CD4-positive, alpha-beta memory T cell (primary cell): ENCODE data around the gene APCDD1L. TPM values are rescaled to one million over a fixed set of nuclear protein-coding genes. Genes with fewer than 3 reads are reported as not detected.

ENCODE experiments used
- CTCF ChIA-PET: fragments of 350-600 bp; sonication (Branson Sonifier 250); formaldehyde crosslinking; loops from one replicate; lab custom pipeline; 2021; ENCODE audit warnings: inconsistent platforms; ENCODE audit not compliant: partially characterized antibody; lab: Charles Lee
- POLR2A ChIA-PET: fragments of 350-600 bp; sonication (Branson Sonifier 250); formaldehyde crosslinking; loops from one replicate; lab custom pipeline; 2021; ENCODE audit not compliant: partially characterized antibody; lab: Charles Lee
- DNase-seq, 5 donors: peaks; one replicate each; pipeline versions ENCODE4 v3.0.0 to v3.0.0-alpha.2; 2020 to 2022; ENCODE audit warnings: mixed read lengths in 1 of 5
- H3K27ac ChIP-seq: one replicate; pipeline ENCODE4 v1.7.0; 2013; ENCODE audit warnings: low read depth, low read length
- H3K27me3 ChIP-seq: 2 replicates; pipeline ENCODE4 v1.7.0; 2013; ENCODE audit warnings: mild to moderate bottlenecking, low read length, moderate library complexity; ENCODE audit not compliant: insufficient read depth
- H3K36me3 ChIP-seq: 2 replicates; pipeline ENCODE4 v1.7.0; 2013; ENCODE audit warnings: mild to moderate bottlenecking, low read length, moderate library complexity; ENCODE audit not compliant: insufficient read depth
- H3K4me1 ChIP-seq: 2 replicates; pipeline ENCODE4 v1.7.0; 2013; ENCODE audit warnings: mild to moderate bottlenecking, low read length, moderate library complexity; ENCODE audit not compliant: insufficient read depth
- H3K4me3 ChIP-seq, 2 donors: one replicate each; pipeline ENCODE4 v1.7.0; 2013; ENCODE audit warnings: low read length in 2 of 2, mild to moderate bottlenecking in 1 of 2
- H3K9me3 ChIP-seq, 2 donors: one replicate each; pipeline ENCODE4 v1.7.0; 2013; ENCODE audit warnings: low read length in 2 of 2, control low read depth in 1 of 2; ENCODE audit not compliant: control insufficient read depth in 1 of 2
- H3K27ac Mint-ChIP-seq, 7 donors: one replicate each; pipeline ENCODE4 v1.8.0; 2020 to 2021; ENCODE audit warnings: mixed read lengths in 7 of 7, mild to moderate bottlenecking in 6 of 7, inconsistent platforms in 3 of 7, moderate library complexity in 3 of 7
- H3K27me3 Mint-ChIP-seq, 2 donors: one replicate each; pipeline ENCODE4 v1.8.0; 2020 to 2021; ENCODE audit warnings: mixed read lengths in 2 of 2
- H3K36me3 Mint-ChIP-seq, 2 donors: one replicate each; pipeline ENCODE4 v1.8.0; 2020 to 2021; ENCODE audit warnings: mixed read lengths in 2 of 2, inconsistent platforms in 1 of 2, mild to moderate bottlenecking in 1 of 2
- H3K4me1 Mint-ChIP-seq, 4 donors: one replicate each; pipeline ENCODE4 v1.8.0; 2020 to 2021; ENCODE audit warnings: mixed read lengths in 4 of 4, mild to moderate bottlenecking in 1 of 4
- H3K4me3 Mint-ChIP-seq, 8 donors: one replicate each; pipeline ENCODE4 v1.8.0; 2020 to 2021; ENCODE audit warnings: mixed read lengths in 8 of 8, mild to moderate bottlenecking in 7 of 8, moderate library complexity in 6 of 8, inconsistent platforms in 3 of 8
- H3K9me3 Mint-ChIP-seq, 8 donors: one replicate each; pipeline ENCODE4 v1.8.0; 2020 to 2021; ENCODE audit warnings: mixed read lengths in 8 of 8, mild to moderate bottlenecking in 5 of 8, inconsistent platforms in 3 of 8, moderate library complexity in 1 of 8
- intact Hi-C: fragments of 100-400 bp; cut with micrococcal nuclease; formaldehyde crosslinking; loops from one replicate; pipeline ENCODE4 v1.15.1; 2023
- polyA plus RNA-seq, 2 donors: library from polyadenylated mRNA; unstranded; fragments of 300-500 nt; fragmentation: Illumina TruSeq; gene quantifications; one replicate each; pipeline ENCODE4 v1.2.3, GENCODE V29; 2021
- total RNA-seq, 2 experiments: library from RNA; stranded (reverse); gene quantifications; one replicate each; pipeline ENCODE4 v1.2.3, GENCODE V29; 2021

APCDD1L gene
- total and polyA plus RNA-seq, 4 experiments from 2014 or later: 0.11 TPM; not detected in 3

- no peaks in the 10 kb centered on the region for H3K36me3 Mint-ChIP-seq
- H3K27ac Mint-ChIP-seq: no peak overlapping the region
- ChIA-PET CTCF (no interaction called here), POLR2A (no interaction called here)
- no peaks in the 10 kb centered on the region for H3K9me3 Mint-ChIP-seq
- H3K4me3 ChIP-seq: no peak overlapping the region
- intact Hi-C loops: no loop called here
- peaks cover 6 to 12% of the 10 kb centered on the region in 2 donors for H3K27me3 Mint-ChIP-seq
- peaks cover 5% of the 10 kb centered on the region for H3K27me3 ChIP-seq
- H3K4me1 ChIP-seq: no peaks in the 10 kb centered on the region
- no peak overlapping the region for H3K4me3 Mint-ChIP-seq
- no peak overlapping the region for H3K27ac ChIP-seq
- no peaks in the 10 kb centered on the region for H3K36me3 ChIP-seq
- DNase-seq: no peak
- no peaks in the 10 kb centered on the region for H3K9me3 ChIP-seq
- no peaks in the 10 kb centered on the region for H3K4me1 Mint-ChIP-seq
Observed at GRCh38 chr20:58547623-58548475, 32.6 kb upstream of the APCDD1L start.

- intact Hi-C loops: no loop called here
- H3K9me3 Mint-ChIP-seq: no peaks in the 10 kb centered on the region
- H3K27me3 Mint-ChIP-seq: peaks cover 6 to 12% of the 10 kb centered on the region in 2 donors
- no peaks in the 10 kb centered on the region for H3K36me3 Mint-ChIP-seq
- ChIA-PET POLR2A (no interaction called here), CTCF (no interaction called here)
- H3K4me3 ChIP-seq: no peak overlapping the region
- H3K36me3 ChIP-seq: no peaks in the 10 kb centered on the region
- DNase-seq: no peak
- H3K27ac ChIP-seq: no peak overlapping the region
- no peak overlapping the region for H3K4me3 Mint-ChIP-seq
- peaks cover 5% of the 10 kb centered on the region for H3K27me3 ChIP-seq
- H3K4me1 ChIP-seq: no peaks in the 10 kb centered on the region
- H3K4me1 Mint-ChIP-seq: no peaks in the 10 kb centered on the region
- no peak overlapping the region for H3K27ac Mint-ChIP-seq
- H3K9me3 ChIP-seq: no peaks in the 10 kb centered on the region
Observed at GRCh38 chr20:58546756-58547622, 31.8 kb upstream of the APCDD1L start.

GRCh38 chr20:58546416-58546711, 31.2 kb upstream of the APCDD1L start:
- CTCF ChIA-PET: no interaction called here
- intact Hi-C loops: no loop called here
- no peaks in the 10 kb centered on the region for H3K9me3 Mint-ChIP-seq
- Histone ChIP-seq H3K27ac (no peak overlapping the region), H3K4me1 (no peaks in the 10 kb centered on the region), H3K36me3 (no peaks in the 10 kb centered on the region), H3K4me3 (no peak overlapping the region), H3K9me3 (no peaks in the 10 kb centered on the region), H3K27me3 (peaks cover 5% of the 10 kb centered on the region)
- no peak overlapping the region for H3K4me3 Mint-ChIP-seq
- POLR2A ChIA-PET: no interaction called here
- H3K36me3 Mint-ChIP-seq: no peaks in the 10 kb centered on the region
- no peak overlapping the region for H3K27ac Mint-ChIP-seq
- no peaks in the 10 kb centered on the region for H3K4me1 Mint-ChIP-seq
- no peak for DNase-seq
- peaks cover 6 to 10% of the 10 kb centered on the region in 2 donors for H3K27me3 Mint-ChIP-seq

- H3K27me3 Mint-ChIP-seq: peaks cover 7 to 13% of the 10 kb centered on the region in 2 donors
- DNase-seq: no peak
Observed at GRCh38 chr20:58545565-58546415, 30.6 kb upstream of the APCDD1L start.

GRCh38 chr20:58544891-58545290, 29.7 kb upstream of the APCDD1L start:
- DNase-seq: no peak
- H3K27me3 Mint-ChIP-seq: peaks cover 7 to 11% of the 10 kb centered on the region in 2 donors
- CTCF ChIA-PET: no interaction called here
- H3K36me3 Mint-ChIP-seq: no peaks in the 10 kb centered on the region
- Histone ChIP-seq H3K27me3 (peaks cover 5% of the 10 kb centered on the region), H3K9me3 (no peaks in the 10 kb centered on the region), H3K36me3 (no peaks in the 10 kb centered on the region), H3K4me1 (no peaks in the 10 kb centered on the region), H3K27ac (no peak overlapping the region), H3K4me3 (no peak overlapping the region)
- H3K4me1 Mint-ChIP-seq: no peaks in the 10 kb centered on the region
- POLR2A ChIA-PET: no interaction called here
- H3K27ac Mint-ChIP-seq: no peak overlapping the region
- peaks cover 0 to 2% (median 0%) of the 10 kb centered on the region in 8 donors for H3K9me3 Mint-ChIP-seq
- intact Hi-C loops: no loop called here
- H3K4me3 Mint-ChIP-seq: no peak overlapping the region

More at GRCh38 chr20:58545565-58546415, 30.6 kb upstream of the APCDD1L start:
- Mint-ChIP-seq H3K27ac (no peak overlapping the region), H3K36me3 (no peaks in the 10 kb centered on the region), H3K4me1 (no peaks in the 10 kb centered on the region), H3K9me3 (no peaks in the 10 kb centered on the region), H3K4me3 (no peak overlapping the region)
- H3K36me3 ChIP-seq: no peaks in the 10 kb centered on the region
- no peak overlapping the region for H3K27ac ChIP-seq
- ChIA-PET CTCF (no interaction called here), POLR2A (no interaction called here)
- intact Hi-C loops: no loop called here
- no peaks in the 10 kb centered on the region for H3K4me1 ChIP-seq
- peaks cover 5% of the 10 kb centered on the region for H3K27me3 ChIP-seq
- no peaks in the 10 kb centered on the region for H3K9me3 ChIP-seq
- no peak overlapping the region for H3K4me3 ChIP-seq

- CTCF ChIA-PET: no interaction called here
- no peak overlapping the region for H3K4me3 ChIP-seq
- H3K27ac ChIP-seq: no peak overlapping the region
- POLR2A ChIA-PET: no interaction called here
- peaks cover 5% of the 10 kb centered on the region for H3K27me3 ChIP-seq
- Mint-ChIP-seq H3K27me3 (peaks cover 9% of the 10 kb centered on the region in 2 donors), H3K4me3 (no peak overlapping the region), H3K4me1 (no peaks in the 10 kb centered on the region), H3K36me3 (no peaks in the 10 kb centered on the region), H3K9me3 (peaks cover 0 to 3% (median under 1%) of the 10 kb centered on the region in 8 donors), H3K27ac (no peak overlapping the region)
- H3K36me3 ChIP-seq: no peaks in the 10 kb centered on the region
- intact Hi-C loops: no loop called here
- DNase-seq: no peak
- H3K9me3 ChIP-seq: no peaks in the 10 kb centered on the region
- no peaks in the 10 kb centered on the region for H3K4me1 ChIP-seq
Observed at GRCh38 chr20:58544286-58544685, 29.1 kb upstream of the APCDD1L start.

- Histone ChIP-seq H3K27ac (no peak overlapping the region), H3K4me3 (no peak overlapping the region), H3K36me3 (no peaks in the 10 kb centered on the region), H3K4me1 (no peaks in the 10 kb centered on the region), H3K9me3 (no peaks in the 10 kb centered on the region), H3K27me3 (peaks cover 5% of the 10 kb centered on the region)
- no peak for DNase-seq
- POLR2A ChIA-PET: no interaction called here
- H3K4me3 Mint-ChIP-seq: no peak overlapping the region
- H3K4me1 Mint-ChIP-seq: no peaks in the 10 kb centered on the region
- CTCF ChIA-PET: no interaction called here
- peaks cover 0 to 11% (median 5%) of the 10 kb centered on the region in 8 donors for H3K9me3 Mint-ChIP-seq
- H3K36me3 Mint-ChIP-seq: no peaks in the 10 kb centered on the region
- no peak overlapping the region for H3K27ac Mint-ChIP-seq
- peaks cover 9 to 11% of the 10 kb centered on the region in 2 donors for H3K27me3 Mint-ChIP-seq
- intact Hi-C loops: no loop called here
Observed at GRCh38 chr20:58543274-58543673, 28.1 kb upstream of the APCDD1L start.
